Stomach (tissue), 4 donors: ENCODE data around the gene HNRNPM.

ENCODE experiments used
- CTCF ChIP-seq, 7 experiments: fragments of 450-650 bp in 4 of 7; fragments of 200-600 bp in 3 of 7; sonication (generic) in 3 of 7; IDR thresholded peaks; one replicate each; pipeline ENCODE4 v1.5.1; 2016 to 2019; ENCODE audit warnings: antibody characterized with exemption in 7 of 7, control low read depth in 2 of 7, mild to moderate bottlenecking in 1 of 7
- EP300 ChIP-seq: sonication (generic); formaldehyde crosslinking; IDR thresholded peaks from one replicate; pipeline ENCODE4 v1.6.1; 2017; ENCODE audit warnings: antibody characterized with exemption
- POLR2A ChIP-seq, 4 donors: fragments of 450-650 bp; IDR thresholded peaks; one replicate each; pipeline ENCODE4 v1.6.1; 2016; ENCODE audit warnings: antibody characterized with exemption in 4 of 4, control low read depth in 2 of 4, mild to moderate bottlenecking in 1 of 4, moderate library complexity in 1 of 4
- POLR2AphosphoS5 ChIP-seq, 3 donors: sonication (generic); formaldehyde crosslinking; IDR thresholded peaks; one replicate each; pipeline ENCODE4 v1.6.1; 2016; ENCODE audit warnings: antibody characterized with exemption in 3 of 3

GRCh38 chr19:8500158-8500557 is 55.4 kb downstream of the HNRNPM start:
- TF ChIP-seq CTCF (IDR thresholded peaks at IDR 0.05) (no peak), POLR2A (IDR thresholded peaks at IDR 0.05) (no peak), POLR2AphosphoS5 (IDR thresholded peaks at IDR 0.05) (no peak), EP300 (no peak)
